ENCODE measurements around the gene TMPRSS6. TPM values are rescaled to one million over a fixed set of nuclear protein-coding genes. Genes with fewer than 3 reads are reported as not detected.

TMPRSS6 gene
- total and polyA plus RNA-seq, 2 of the 8 experiments (the other 6 are each of a cell fraction or from before 2014, with no cell fraction given): 0.02 TPM; not detected in 1

GRCh38 chr22:37126383-37126782, 16.9 kb upstream of the TMPRSS6 start (continued):
- TF ChIP-seq SIN3A (conservative IDR thresholded peaks at IDR 0.05 in 1 of 2, IDR thresholded peaks at IDR 0.05 in 1 of 2; ENCODE audit: low read depth in 1 of 2, low read length in 2 of 2): no peak
- no peak for TF ChIP-seq POLR2A (IDR thresholded peaks at IDR 0.05; ENCODE audit: control extremely low read depth in 1 of 2, low read depth in 2 of 2, low read length in 2 of 2)
- TF ChIP-seq ATF2 (IDR thresholded peaks at IDR 0.05; ENCODE audit: low read length): no peak
- TF ChIP-seq EGR1 (IDR thresholded peaks at IDR 0.05; ENCODE audit: borderline replicate concordance, low read depth, low read length): peak; percentile 55; the same call in 1 of the 2 replicates
- TF ChIP-seq USF2 (IDR thresholded peaks at IDR 0.05; ENCODE audit: low read length): no peak
